Omental fat pad (tissue), 4 donors: ENCODE measurements around the gene CLCC1. TPM values are rescaled to one million over a fixed set of nuclear protein-coding genes. Genes with fewer than 3 reads are reported as not detected.
"Not testable (repeated sequence)": the region's sequence is repeated elsewhere in the genome, so short reads cannot be mapped to it uniquely, and the experiment has no call there.

Experiments used
- ATAC-seq: fragments of 150-250 bp; one replicate; pipeline ENCODE4 v1.9.1; 2016; ENCODE audit warnings: mild to moderate bottlenecking, moderate library complexity; ENCODE audit not compliant: low FRiP score
- DNase-seq: peaks from one replicate; pipeline ENCODE4 v3.0.0-alpha.2; 2019; ENCODE audit warnings: low spot score
- total RNA-seq, 4 donors: library from RNA; depleted of rRNA; stranded (reverse); fragments of >200 nt; gene quantifications; one replicate each; pipeline ENCODE4 v1.1.0, GENCODE V29; 2016
- TF ChIP-seq, protein P1 (sequence below), 3 donors: fragments of 450-650 bp; IDR thresholded peaks; one replicate each; pipeline ENCODE4 v1.5.1; 2016 to 2017; ENCODE audit warnings: antibody characterized with exemption in 3 of 3, mild to moderate bottlenecking in 3 of 3, moderate library complexity in 2 of 3

CLCC1 gene, protein sequence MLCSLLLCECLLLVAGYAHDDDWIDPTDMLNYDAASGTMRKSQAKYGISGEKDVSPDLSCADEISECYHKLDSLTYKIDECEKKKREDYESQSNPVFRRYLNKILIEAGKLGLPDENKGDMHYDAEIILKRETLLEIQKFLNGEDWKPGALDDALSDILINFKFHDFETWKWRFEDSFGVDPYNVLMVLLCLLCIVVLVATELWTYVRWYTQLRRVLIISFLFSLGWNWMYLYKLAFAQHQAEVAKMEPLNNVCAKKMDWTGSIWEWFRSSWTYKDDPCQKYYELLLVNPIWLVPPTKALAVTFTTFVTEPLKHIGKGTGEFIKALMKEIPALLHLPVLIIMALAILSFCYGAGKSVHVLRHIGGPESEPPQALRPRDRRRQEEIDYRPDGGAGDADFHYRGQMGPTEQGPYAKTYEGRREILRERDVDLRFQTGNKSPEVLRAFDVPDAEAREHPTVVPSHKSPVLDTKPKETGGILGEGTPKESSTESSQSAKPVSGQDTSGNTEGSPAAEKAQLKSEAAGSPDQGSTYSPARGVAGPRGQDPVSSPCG
- total RNA-seq, result 10 to 100 TPM; 19.2 to 30.6 (median 26.7) TPM

DNA sequence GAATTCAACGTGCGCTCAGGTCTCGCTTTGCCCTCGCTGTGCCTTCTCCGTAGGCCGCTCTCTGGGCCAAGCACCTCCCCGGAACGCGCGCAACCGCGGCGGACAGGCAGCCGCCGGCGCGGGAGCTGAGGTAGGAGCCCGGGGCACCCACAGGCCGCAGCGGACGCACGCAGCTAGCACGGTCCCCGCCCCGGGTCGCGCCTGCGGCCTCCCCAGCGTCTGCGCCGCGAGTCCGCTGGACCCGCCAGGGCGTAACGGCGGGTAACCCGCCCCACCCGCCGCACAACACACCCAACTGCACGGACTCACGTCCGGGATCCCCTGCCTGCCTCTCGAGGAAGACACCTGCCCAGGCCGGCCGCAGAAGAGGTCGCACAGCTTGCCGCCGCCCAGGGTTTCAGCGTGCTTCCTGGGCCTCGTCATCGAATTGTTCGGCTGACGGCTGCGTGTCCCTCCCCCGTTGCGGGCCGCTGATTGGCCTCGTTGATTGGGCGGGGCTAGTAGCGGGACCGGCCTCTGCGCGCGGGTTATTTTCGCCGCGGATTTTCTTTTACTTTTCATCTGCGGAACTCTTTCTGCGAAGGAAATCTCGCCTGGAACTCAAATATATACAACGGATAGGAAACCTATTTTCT lies at the start of gene CLCC1:
TSS of gene CLCC1 (minus strand) at position 433 of the 635 bp plus-strand sequence. CDS start 13,047 bp downstream, outside the sequence.
- DNase-seq (peak; percentile 80), ATAC-seq (peak; percentile 97)
- TF ChIP-seq, protein P1, sequence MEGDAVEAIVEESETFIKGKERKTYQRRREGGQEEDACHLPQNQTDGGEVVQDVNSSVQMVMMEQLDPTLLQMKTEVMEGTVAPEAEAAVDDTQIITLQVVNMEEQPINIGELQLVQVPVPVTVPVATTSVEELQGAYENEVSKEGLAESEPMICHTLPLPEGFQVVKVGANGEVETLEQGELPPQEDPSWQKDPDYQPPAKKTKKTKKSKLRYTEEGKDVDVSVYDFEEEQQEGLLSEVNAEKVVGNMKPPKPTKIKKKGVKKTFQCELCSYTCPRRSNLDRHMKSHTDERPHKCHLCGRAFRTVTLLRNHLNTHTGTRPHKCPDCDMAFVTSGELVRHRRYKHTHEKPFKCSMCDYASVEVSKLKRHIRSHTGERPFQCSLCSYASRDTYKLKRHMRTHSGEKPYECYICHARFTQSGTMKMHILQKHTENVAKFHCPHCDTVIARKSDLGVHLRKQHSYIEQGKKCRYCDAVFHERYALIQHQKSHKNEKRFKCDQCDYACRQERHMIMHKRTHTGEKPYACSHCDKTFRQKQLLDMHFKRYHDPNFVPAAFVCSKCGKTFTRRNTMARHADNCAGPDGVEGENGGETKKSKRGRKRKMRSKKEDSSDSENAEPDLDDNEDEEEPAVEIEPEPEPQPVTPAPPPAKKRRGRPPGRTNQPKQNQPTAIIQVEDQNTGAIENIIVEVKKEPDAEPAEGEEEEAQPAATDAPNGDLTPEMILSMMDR (IDR thresholded peaks at IDR 0.05), result no peak

- TF ChIP-seq, protein P1 (IDR thresholded peaks at IDR 0.05), result no peak
- DNase-seq (no peak), ATAC-seq (no peak)
Observed at GRCh38 chr1:109011335-109011734, 48.1 kb upstream of the CLCC1 start.

GRCh38 chr1:108996622-108997021 lies 33.3 kb upstream of the CLCC1 start:
- not testable (repeated sequence) for ATAC-seq, DNase-seq

- ATAC-seq (no peak), DNase-seq (no peak)
- TF ChIP-seq, protein P1 (IDR thresholded peaks at IDR 0.05), result no peak
Observed at GRCh38 chr1:108983114-108983513, 19.8 kb upstream of the CLCC1 start.

GRCh38 chr1:108976658-108977057 lies 13.4 kb upstream of the CLCC1 start:
- DNase-seq (no peak), ATAC-seq (no peak)
- TF ChIP-seq, protein P1 (IDR thresholded peaks at IDR 0.05), result no peak

DNA sequence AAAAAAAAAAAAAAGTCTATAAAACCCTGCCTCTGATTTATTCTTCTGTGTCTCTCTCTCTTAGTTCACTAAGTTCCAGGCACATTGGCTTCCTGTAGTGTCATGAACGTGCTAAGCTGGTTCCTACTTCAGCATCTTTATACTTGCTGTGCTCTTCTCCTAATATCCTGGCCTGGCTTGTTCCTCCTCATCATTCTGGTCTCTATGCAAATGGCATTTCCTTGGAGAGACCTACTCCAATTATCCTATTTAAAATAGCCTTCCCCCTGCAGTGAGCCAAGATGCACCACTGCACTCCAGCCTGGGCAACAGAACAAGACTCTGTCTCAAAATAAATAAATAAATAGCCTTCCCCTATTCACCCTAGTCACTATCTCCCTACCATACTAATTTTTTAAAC lies 9.7 kb upstream of the CLCC1 start:
- DNase-seq (no peak), ATAC-seq (no peak)
- TF ChIP-seq, protein P1 (IDR thresholded peaks at IDR 0.05), result no peak

GRCh38 chr1:108969346-108969745 lies 6.1 kb upstream of the CLCC1 start:
- ATAC-seq (no peak), DNase-seq (no peak)
- TF ChIP-seq, protein P1 (IDR thresholded peaks at IDR 0.05), result no peak
